Measurements from ENCODE around the gene PKP1. TPM values are rescaled to one million over a fixed set of nuclear protein-coding genes. Genes with fewer than 3 reads are reported as not detected.
A peak's percentile ranks its signal among the peaks of the same experiment; 100 is the strongest.
"Not testable (repeated sequence)": the region's sequence is repeated elsewhere in the genome, so short reads cannot be mapped to it uniquely, and the experiment has no call there.

Gene PKP1
- total RNA-seq (1 to 10 TPM; 1.2 to 6.7 (median 3.3) TPM), polyA plus RNA-seq (1 to 10 TPM in 2 of 3 donors, under 1 TPM in 1; 0.32 to 2.7 (median 2.4) TPM)
- long read RNA-seq, donor 1, partial matches to known transcripts: 0 of 4 reads
- long read RNA-seq, donor 1, other reads (novel, unspliced or antisense): 4 of 4 reads
- long read RNA-seq, donor 2, partial matches to known transcripts: 1 of 1 reads
- long read RNA-seq, donor 2, other reads (novel, unspliced or antisense): 0 of 1 reads

- TF ChIP-seq CTCF (IDR thresholded peaks at IDR 0.05): no peak
- Histone ChIP-seq H3K4me1 (no peaks in the 10 kb centered on the region), H3K4me3 (peak within 1 kb of the TSS; percentile 41), H3K36me3 (ENCODE audit: insufficient read depth in 1 of 2, low read depth in 1 of 2) (no peaks in the 10 kb centered on the region), H3K27me3 (ENCODE audit: insufficient read depth in 3 of 3, low read length in 2 of 3) (peaks cover 0 to 35% (median 10%) of the 10 kb centered on the region in 3 donors), H3K9me3 (no peaks in the 10 kb centered on the region), H3K27ac (peak within 1 kb of the TSS; percentile 16)
- ATAC-seq (peak; percentile 65 to 76 (median 70)), DNase-seq (peak; percentile 44 to 64)
- intact Hi-C loops (cut with DNase I): no loop called here
- WGBS, 3 donors: 13 to 21% (median 17%) methylated on average over 40 to 55 of the region's 55 CpGs
Measured at GRCh38 chr1:201282931-201283829, at the start of gene PKP1. TSS of gene PKP1 (plus strand) at chr1:201283506. CDS start at chr1:201283703, 197 bp downstream.

- ATAC-seq; H3K36me3 ChIP-seq (ENCODE audit: insufficient read depth in 1 of 2, low read depth in 1 of 2); H3K9me3 ChIP-seq; H3K4me1 ChIP-seq; H3K4me3 ChIP-seq; H3K27ac ChIP-seq; intact Hi-C loops (cut with DNase I); DNase-seq: not testable (repeated sequence)
- peaks cover 0 to 10% (median 0%) of the 10 kb centered on the region in 3 donors for H3K27me3 ChIP-seq (ENCODE audit: insufficient read depth in 3 of 3, low read length in 2 of 3)
- 68 to 82% (median 75%) methylated on average over 6 to 11 of the region's 11 CpGs for WGBS, 3 donors
Measured at GRCh38 chr1:201239646-201240045, 43.7 kb upstream of the PKP1 start.

- H3K27me3 ChIP-seq (ENCODE audit: insufficient read depth in 3 of 3, low read length in 2 of 3): peaks cover 0 to 10% (median 0%) of the 10 kb centered on the region in 3 donors
- ATAC-seq: no peak
- H3K4me1 ChIP-seq: no peaks in the 10 kb centered on the region
- DNase-seq: no peak
- H3K9me3 ChIP-seq: no peaks in the 10 kb centered on the region
- no peaks in the 10 kb centered on the region for H3K36me3 ChIP-seq (ENCODE audit: insufficient read depth in 1 of 2, low read depth in 1 of 2)
- no peak overlapping the region for H3K27ac ChIP-seq
- 95 to 99% (median 96%) methylated on average over 3 of the region's 3 CpGs for WGBS, 3 donors
- no peak for TF ChIP-seq CTCF (IDR thresholded peaks at IDR 0.05)
- intact Hi-C loops (cut with DNase I): no loop called here
- H3K4me3 ChIP-seq: no peak overlapping the region
Measured at GRCh38 chr1:201240171-201240570, 43.1 kb upstream of the PKP1 start.

GRCh38 chr1:201241736-201242135 lies 41.6 kb upstream of the PKP1 start:
- Histone ChIP-seq H3K36me3 (ENCODE audit: insufficient read depth in 1 of 2, low read depth in 1 of 2) (no peaks in the 10 kb centered on the region), H3K27me3 (ENCODE audit: insufficient read depth in 3 of 3, low read length in 2 of 3) (peaks cover 0 to 10% (median 0%) of the 10 kb centered on the region in 3 donors), H3K4me3 (no peak overlapping the region), H3K27ac (no peak overlapping the region), H3K9me3 (no peaks in the 10 kb centered on the region), H3K4me1 (no peaks in the 10 kb centered on the region)
- intact Hi-C loops (cut with DNase I): no loop called here
- WGBS, 3 donors: 69 to 86% (median 84%) methylated on average over 2 of the region's 2 CpGs
- DNase-seq (no peak), ATAC-seq (no peak)
- no peak for TF ChIP-seq CTCF (IDR thresholded peaks at IDR 0.05)

- no peaks in the 10 kb centered on the region for H3K4me1 ChIP-seq
- no peaks in the 10 kb centered on the region for H3K36me3 ChIP-seq (ENCODE audit: insufficient read depth in 1 of 2, low read depth in 1 of 2)
- no peak for ATAC-seq
- H3K27me3 ChIP-seq (ENCODE audit: insufficient read depth in 3 of 3, low read length in 2 of 3): peaks cover 0 to 10% (median 0%) of the 10 kb centered on the region in 3 donors
- WGBS, 3 donors: 58 to 75% (median 72%) methylated on average over 1 of the region's 1 CpG
- H3K4me3 ChIP-seq: no peak overlapping the region
- intact Hi-C loops (cut with DNase I): no loop called here
- TF ChIP-seq CTCF (IDR thresholded peaks at IDR 0.05): no peak
- H3K27ac ChIP-seq: no peak overlapping the region
- no peaks in the 10 kb centered on the region for H3K9me3 ChIP-seq
- DNase-seq: no peak
Measured at GRCh38 chr1:201245082-201245481, 38.2 kb upstream of the PKP1 start.

All from psoas muscle (tissue), 8 donors.